H1 (cell line): ENCODE data around the gene DDT. TPM values are rescaled to one million over a fixed set of nuclear protein-coding genes. Genes with fewer than 3 reads are reported as not detected.

Source experiments
- BCL11A ChIP-seq, 2 experiments: IDR thresholded peaks; one replicate each; pipeline ENCODE4 v1.6.1; 2011; ENCODE audit warnings: low read depth in 2 of 2, low read length in 2 of 2, mild to moderate bottlenecking in 2 of 2
- KDM1A ChIP-seq: fragments of 200-600, 300-600 bp; sonication (generic); IDR thresholded peaks from 2 replicates; pipeline ENCODE4 v1.7.1; 2016; ENCODE audit warnings: mild to moderate bottlenecking, low read length, borderline replicate concordance
- POLR2AphosphoS5 ChIP-seq: IDR thresholded peaks from 2 replicates; pipeline ENCODE4 v1.6.1; 2011; ENCODE audit warnings: low read depth, low read length
- RNF2 ChIP-seq: fragments of 200-900, 300-1000 bp; sonication (generic); IDR thresholded peaks from 2 replicates; pipeline ENCODE4 v1.7.1; 2016; ENCODE audit warnings: borderline replicate concordance, low read depth, mild to moderate bottlenecking, antibody characterized with exemption, low read length; ENCODE audit not compliant: poor library complexity, severe bottlenecking; ENCODE audit errors: missing control alignments
- SIX5 ChIP-seq: IDR thresholded peaks from 2 replicates; pipeline ENCODE4 v1.6.1; 2011; ENCODE audit warnings: mild to moderate bottlenecking, low read depth, low read length
- SP1 ChIP-seq: IDR thresholded peaks from 2 replicates; pipeline ENCODE4 v1.6.1; 2011; ENCODE audit warnings: low read depth, low read length
- TAF1 ChIP-seq: IDR thresholded peaks from 2 replicates; pipeline ENCODE4 v1.6.1; 2011; ENCODE audit warnings: mild to moderate bottlenecking, low read depth, low read length
- TBP ChIP-seq: IDR thresholded peaks from 2 replicates; pipeline ENCODE4 v1.6.1; 2011; ENCODE audit warnings: low read depth, low read length, improper control_type of control experiment
- polyA plus RNA-seq, 7 experiments: library from polyadenylated mRNA; depleted of rRNA in 3 of 7; stranded (reverse) in 5 of 7; unstranded in 2 of 7; fragments of >200 nt in 5 of 7; fragments of 200-250 nt in 2 of 7; gene quantifications; 1 replicate in 5 of 7; 2 replicates in 1 of 7; 4 replicates in 1 of 7; pipeline versions ENCODE4 v1.2.1 to v1.2.3, GENCODE V29; 2011 to 2013; ENCODE audit warnings: missing spikeins in 2 of 7, mixed read lengths in 2 of 7
- total RNA-seq: library from RNA; stranded (reverse); fragmentation: NEBNext Ultra II Directional; extraction: Animal tissue kit (Norgen Biotek cat#: 25700); gene quantifications from 2 replicates; pipeline ENCODE4 v1.2.1, GENCODE V29; 2021
- TF ChIP-seq, protein P1 (sequence below): fragments of 300-600 bp; sonication (generic); IDR thresholded peaks from 2 replicates; pipeline ENCODE4 v1.7.1; 2012; ENCODE audit warnings: low read length, moderate library complexity, mild to moderate bottlenecking, inconsistent platforms; ENCODE audit not compliant: insufficient replicate concordance

Gene DDT
- total and polyA plus RNA-seq, 2 of the 8 experiments (the other 6 are each of a cell fraction or from before 2014, with no cell fraction given), result 106 to 341 TPM

DNA sequence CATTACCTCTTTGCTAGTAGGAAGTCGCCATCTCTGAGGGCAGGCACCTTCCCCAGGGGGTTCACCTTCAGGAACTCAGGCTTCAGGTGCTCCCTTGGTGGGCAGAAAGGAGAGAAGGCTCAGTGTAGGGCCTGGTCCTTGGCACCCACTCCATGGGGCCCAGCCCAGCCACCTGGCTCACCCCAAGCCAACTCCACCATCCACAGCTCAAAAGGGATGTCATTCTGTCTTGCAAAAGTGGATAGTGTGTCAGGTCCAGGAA, 33.7 kb upstream of the DDT start (continued):
- TF ChIP-seq, protein P1, sequence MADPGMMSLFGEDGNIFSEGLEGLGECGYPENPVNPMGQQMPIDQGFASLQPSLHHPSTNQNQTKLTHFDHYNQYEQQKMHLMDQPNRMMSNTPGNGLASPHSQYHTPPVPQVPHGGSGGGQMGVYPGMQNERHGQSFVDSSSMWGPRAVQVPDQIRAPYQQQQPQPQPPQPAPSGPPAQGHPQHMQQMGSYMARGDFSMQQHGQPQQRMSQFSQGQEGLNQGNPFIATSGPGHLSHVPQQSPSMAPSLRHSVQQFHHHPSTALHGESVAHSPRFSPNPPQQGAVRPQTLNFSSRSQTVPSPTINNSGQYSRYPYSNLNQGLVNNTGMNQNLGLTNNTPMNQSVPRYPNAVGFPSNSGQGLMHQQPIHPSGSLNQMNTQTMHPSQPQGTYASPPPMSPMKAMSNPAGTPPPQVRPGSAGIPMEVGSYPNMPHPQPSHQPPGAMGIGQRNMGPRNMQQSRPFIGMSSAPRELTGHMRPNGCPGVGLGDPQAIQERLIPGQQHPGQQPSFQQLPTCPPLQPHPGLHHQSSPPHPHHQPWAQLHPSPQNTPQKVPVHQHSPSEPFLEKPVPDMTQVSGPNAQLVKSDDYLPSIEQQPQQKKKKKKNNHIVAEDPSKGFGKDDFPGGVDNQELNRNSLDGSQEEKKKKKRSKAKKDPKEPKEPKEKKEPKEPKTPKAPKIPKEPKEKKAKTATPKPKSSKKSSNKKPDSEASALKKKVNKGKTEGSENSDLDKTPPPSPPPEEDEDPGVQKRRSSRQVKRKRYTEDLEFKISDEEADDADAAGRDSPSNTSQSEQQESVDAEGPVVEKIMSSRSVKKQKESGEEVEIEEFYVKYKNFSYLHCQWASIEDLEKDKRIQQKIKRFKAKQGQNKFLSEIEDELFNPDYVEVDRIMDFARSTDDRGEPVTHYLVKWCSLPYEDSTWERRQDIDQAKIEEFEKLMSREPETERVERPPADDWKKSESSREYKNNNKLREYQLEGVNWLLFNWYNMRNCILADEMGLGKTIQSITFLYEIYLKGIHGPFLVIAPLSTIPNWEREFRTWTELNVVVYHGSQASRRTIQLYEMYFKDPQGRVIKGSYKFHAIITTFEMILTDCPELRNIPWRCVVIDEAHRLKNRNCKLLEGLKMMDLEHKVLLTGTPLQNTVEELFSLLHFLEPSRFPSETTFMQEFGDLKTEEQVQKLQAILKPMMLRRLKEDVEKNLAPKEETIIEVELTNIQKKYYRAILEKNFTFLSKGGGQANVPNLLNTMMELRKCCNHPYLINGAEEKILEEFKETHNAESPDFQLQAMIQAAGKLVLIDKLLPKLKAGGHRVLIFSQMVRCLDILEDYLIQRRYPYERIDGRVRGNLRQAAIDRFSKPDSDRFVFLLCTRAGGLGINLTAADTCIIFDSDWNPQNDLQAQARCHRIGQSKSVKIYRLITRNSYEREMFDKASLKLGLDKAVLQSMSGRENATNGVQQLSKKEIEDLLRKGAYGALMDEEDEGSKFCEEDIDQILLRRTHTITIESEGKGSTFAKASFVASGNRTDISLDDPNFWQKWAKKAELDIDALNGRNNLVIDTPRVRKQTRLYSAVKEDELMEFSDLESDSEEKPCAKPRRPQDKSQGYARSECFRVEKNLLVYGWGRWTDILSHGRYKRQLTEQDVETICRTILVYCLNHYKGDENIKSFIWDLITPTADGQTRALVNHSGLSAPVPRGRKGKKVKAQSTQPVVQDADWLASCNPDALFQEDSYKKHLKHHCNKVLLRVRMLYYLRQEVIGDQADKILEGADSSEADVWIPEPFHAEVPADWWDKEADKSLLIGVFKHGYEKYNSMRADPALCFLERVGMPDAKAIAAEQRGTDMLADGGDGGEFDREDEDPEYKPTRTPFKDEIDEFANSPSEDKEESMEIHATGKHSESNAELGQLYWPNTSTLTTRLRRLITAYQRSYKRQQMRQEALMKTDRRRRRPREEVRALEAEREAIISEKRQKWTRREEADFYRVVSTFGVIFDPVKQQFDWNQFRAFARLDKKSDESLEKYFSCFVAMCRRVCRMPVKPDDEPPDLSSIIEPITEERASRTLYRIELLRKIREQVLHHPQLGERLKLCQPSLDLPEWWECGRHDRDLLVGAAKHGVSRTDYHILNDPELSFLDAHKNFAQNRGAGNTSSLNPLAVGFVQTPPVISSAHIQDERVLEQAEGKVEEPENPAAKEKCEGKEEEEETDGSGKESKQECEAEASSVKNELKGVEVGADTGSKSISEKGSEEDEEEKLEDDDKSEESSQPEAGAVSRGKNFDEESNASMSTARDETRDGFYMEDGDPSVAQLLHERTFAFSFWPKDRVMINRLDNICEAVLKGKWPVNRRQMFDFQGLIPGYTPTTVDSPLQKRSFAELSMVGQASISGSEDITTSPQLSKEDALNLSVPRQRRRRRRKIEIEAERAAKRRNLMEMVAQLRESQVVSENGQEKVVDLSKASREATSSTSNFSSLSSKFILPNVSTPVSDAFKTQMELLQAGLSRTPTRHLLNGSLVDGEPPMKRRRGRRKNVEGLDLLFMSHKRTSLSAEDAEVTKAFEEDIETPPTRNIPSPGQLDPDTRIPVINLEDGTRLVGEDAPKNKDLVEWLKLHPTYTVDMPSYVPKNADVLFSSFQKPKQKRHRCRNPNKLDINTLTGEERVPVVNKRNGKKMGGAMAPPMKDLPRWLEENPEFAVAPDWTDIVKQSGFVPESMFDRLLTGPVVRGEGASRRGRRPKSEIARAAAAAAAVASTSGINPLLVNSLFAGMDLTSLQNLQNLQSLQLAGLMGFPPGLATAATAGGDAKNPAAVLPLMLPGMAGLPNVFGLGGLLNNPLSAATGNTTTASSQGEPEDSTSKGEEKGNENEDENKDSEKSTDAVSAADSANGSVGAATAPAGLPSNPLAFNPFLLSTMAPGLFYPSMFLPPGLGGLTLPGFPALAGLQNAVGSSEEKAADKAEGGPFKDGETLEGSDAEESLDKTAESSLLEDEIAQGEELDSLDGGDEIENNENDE, result no peak
- TF ChIP-seq RNF2 (no peak), TAF1 (no peak), SP1 (no peak), SIX5 (no peak), BCL11A (IDR thresholded peaks at IDR 0.05; ENCODE audit: low read depth in 2 of 2, low read length in 2 of 2) (no peak), TBP (no peak), POLR2AphosphoS5 (no peak), KDM1A (no peak)
